AG09309 (cell line): Measurements from ENCODE around the gene LINS1.

ENCODE experiments used
- DNase-seq: peaks from one replicate; pipeline ENCODE4 v3.0.0-alpha.2; 2010; ENCODE audit warnings: low read depth
- H3K4me3 ChIP-seq: 2 replicates; pipeline ENCODE4 v1.5.1; 2011; ENCODE audit warnings: mild to moderate bottlenecking, low read depth, low read length, moderate library complexity; ENCODE audit not compliant: control insufficient read depth
- TF ChIP-seq, protein P1 (sequence below): IDR thresholded peaks from 2 replicates; pipeline ENCODE4 v1.5.1; 2011; ENCODE audit warnings: mild to moderate bottlenecking, low read depth, low read length, inconsistent platforms; ENCODE audit not compliant: insufficient read depth, control insufficient read depth; ENCODE audit errors: missing control alignments

The LINS1 gene

DNA sequence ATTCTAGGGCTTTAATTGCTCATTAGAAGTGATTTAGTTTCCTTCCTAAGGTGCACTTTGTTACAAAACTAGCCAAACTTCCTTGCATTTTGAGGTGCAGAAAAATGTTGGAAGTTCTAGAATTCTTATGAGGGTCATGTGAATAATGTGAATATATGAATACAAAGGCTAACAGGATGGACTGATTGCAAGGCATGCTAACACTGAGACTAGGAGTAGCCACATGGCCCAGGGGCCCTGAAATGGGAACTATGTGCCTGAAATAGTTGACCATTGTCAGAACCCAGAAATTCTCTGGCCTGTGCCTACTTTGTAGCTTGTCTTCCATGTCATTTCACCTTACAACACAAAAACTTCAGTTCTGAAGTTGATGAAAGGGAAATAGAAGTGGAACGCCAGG, 11.2 kb upstream of the LINS1 start:
- TF ChIP-seq, protein P1, sequence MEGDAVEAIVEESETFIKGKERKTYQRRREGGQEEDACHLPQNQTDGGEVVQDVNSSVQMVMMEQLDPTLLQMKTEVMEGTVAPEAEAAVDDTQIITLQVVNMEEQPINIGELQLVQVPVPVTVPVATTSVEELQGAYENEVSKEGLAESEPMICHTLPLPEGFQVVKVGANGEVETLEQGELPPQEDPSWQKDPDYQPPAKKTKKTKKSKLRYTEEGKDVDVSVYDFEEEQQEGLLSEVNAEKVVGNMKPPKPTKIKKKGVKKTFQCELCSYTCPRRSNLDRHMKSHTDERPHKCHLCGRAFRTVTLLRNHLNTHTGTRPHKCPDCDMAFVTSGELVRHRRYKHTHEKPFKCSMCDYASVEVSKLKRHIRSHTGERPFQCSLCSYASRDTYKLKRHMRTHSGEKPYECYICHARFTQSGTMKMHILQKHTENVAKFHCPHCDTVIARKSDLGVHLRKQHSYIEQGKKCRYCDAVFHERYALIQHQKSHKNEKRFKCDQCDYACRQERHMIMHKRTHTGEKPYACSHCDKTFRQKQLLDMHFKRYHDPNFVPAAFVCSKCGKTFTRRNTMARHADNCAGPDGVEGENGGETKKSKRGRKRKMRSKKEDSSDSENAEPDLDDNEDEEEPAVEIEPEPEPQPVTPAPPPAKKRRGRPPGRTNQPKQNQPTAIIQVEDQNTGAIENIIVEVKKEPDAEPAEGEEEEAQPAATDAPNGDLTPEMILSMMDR = no peak
- H3K4me3 ChIP-seq = no peak overlapping the region

DNA sequence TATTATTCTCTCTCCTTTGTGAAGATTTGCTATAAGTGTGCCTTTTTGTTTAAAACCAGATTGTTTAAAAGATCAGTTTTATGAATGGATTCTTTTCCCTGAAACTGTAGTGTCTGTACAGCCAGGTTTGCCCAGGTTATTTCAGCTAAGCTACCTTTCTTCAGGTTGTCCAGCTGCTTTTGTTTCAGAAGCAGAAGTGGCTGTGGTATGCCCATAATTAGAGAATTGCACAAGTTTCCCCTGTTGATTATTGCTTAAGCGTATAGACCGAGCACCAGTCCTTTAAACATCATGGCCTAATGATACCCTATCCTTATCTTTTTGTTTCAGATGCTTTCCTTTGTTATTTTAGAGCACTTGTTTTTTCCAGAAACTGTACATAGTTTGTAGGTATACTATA, 10.6 kb upstream of the LINS1 start:
- TF ChIP-seq, protein P1 = no peak
- DNase-seq = no peak

More for the DNA sequence above, 11.2 kb upstream of the LINS1 start:
- DNase-seq = no peak

DNA sequence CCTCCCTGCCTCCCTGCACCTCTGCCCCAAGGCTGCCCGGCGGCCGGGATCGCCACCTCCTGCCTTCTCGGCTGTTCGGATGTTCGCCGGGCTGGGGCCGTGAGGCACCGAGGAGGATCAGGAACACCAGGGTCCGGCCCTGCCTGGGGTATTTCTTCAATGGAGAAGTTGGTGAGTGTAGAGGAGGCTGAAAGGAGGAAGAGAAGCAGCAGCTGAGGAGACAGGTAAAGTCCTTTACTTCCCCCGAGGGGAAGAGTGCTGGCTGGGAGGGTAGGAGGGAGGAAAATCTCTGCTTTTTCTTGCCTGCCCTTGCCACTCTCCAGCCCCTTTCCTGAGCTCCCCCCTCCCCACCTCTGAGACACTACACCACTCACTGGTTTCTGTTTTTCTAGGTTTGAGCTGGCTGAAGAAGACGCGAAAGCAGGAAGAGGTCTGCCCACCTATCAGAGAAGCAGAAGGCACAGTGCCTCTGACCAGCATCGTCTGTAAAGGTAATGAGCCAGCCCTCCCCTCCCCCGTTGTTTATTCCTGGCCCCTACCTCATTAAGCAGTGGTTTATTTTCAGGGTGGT, 924 bp upstream of the LINS1 start:
- H3K4me3 ChIP-seq = peak overlapping the region; percentile 79
- TF ChIP-seq, protein P1 = no peak
- no peak for DNase-seq

More for the DNA sequence above, 10.6 kb upstream of the LINS1 start:
- H3K4me3 ChIP-seq = no peak overlapping the region

DNA sequence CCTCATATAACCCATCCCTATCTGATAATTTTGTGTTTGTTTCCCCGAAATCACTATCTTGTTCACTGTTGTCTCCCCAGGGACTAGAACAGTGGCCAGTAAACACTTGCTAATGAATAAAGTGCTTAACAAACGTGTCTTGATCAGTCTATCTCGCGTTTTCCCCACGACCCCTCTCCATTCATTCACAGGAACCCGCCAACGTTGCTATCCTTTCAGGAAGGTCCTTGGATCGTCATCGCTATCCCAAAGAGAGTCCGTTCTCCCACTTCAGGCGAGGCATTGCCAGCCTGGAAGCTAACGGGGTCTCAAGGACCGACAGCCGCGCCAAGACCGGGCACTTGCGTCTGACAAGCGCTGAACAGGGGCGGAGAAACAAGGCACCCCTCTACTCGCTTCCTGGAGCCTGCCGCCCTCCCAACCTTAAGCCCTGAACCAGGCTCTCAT, 344 bp downstream of the LINS1 start:
- peak overlapping the region; percentile 93 for H3K4me3 ChIP-seq

DNA sequence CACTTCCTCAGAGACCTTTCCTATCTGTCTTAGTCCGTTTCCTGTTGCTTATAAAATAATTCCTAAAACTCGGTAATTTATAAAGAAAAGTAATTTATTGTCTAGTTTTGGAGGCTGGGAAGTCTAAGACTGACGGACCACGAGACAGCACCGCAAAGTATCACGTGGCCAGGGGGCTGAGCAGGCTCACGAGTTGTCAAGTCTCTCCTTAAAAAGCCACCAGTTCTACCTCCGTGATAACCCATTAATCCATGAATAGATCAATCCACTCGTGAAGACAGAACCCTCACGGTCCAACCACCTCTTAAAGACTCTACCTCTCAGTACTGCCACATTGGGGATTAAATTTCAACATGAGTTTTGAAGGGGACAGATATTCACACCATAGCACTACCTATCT, 821 bp downstream of the LINS1 start:
- no peak for DNase-seq

More for the DNA sequence above, 344 bp downstream of the LINS1 start:
- TF ChIP-seq, protein P1 = no peak
- DNase-seq = no peak

DNA sequence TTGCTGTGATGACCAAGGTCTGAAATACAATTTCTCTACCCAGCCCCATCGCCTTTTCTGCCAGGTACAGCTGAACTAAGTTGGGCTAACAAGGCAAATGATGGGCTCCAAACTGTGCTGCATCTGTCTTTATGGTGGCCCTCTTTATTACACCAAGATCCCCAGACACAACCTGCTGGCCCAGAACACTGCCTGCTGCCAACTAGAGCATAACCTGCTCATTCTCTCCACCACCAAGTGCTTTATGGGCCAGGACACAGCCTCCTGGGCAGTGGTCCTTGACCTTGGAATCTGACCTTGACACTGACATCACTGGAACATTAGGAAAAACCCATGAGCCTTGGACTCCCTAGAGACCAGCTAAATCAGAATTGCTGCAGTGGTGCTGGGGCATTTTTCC, 3.3 kb downstream of the LINS1 start:
- H3K4me3 ChIP-seq = no peak overlapping the region
- no peak for DNase-seq
- TF ChIP-seq, protein P1 = no peak

More for the DNA sequence above, 821 bp downstream of the LINS1 start:
- TF ChIP-seq, protein P1 = no peak
- H3K4me3 ChIP-seq = peak overlapping the region; percentile 93

DNA sequence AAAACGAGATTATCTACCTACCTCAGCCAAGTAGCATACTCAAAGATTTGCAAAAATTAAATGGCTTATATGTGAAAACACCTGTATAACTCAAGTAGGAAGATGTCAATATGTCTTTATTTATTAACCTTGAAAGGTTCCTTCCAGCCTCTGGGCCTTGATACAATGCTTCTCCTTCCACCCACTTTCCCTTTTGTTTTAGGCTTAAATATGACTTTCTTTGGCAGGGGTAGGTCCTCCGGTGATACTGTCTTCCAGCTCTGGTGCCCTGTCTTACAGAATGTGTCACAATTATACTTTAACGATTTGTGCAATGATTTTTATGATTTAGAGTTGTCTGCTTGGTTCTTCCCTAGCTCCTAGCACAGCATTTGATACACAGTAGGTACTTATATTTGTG, 4.1 kb downstream of the LINS1 start:
- TF ChIP-seq, protein P1 = no peak
- DNase-seq = no peak
- no peak overlapping the region for H3K4me3 ChIP-seq
